Stimulated activated CD4-positive, alpha-beta T cell treated with anti-CD3 and anti-CD28 coated beads, TNF-alpha, amount 100 ng/mL, for 24 hours (primary cell): Measurements from ENCODE around the gene FER.
"Not testable (repeated sequence)": the region's sequence is repeated elsewhere in the genome, so short reads cannot be mapped to it uniquely, and the experiment has no call there.

Experiments
- DNase-seq, 3 experiments: peaks; one replicate each; pipeline ENCODE4 v3.0.0-alpha.2; 2020; ENCODE audit warnings: low read depth in 3 of 3

FER gene

DNA sequence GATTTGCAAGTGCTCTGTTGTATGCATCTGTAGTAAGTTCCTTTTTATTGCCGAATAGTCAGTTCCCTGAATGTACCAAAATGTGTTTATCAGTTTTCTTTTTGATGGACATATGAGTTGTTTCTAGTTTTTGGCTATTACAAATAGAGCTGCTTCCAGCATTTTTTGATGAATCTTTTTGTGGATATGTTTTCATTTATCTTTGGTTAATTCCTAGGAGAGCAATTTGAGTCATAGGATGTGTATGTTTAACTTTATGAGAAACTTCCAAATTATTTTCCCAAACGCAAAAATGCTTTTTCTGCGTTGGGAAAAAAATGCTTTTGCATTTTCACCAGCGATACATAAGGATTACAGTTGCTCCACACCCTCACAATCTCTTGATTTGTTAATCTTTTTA lies 287.7 kb downstream of the FER start:
- no peak for DNase-seq

DNA sequence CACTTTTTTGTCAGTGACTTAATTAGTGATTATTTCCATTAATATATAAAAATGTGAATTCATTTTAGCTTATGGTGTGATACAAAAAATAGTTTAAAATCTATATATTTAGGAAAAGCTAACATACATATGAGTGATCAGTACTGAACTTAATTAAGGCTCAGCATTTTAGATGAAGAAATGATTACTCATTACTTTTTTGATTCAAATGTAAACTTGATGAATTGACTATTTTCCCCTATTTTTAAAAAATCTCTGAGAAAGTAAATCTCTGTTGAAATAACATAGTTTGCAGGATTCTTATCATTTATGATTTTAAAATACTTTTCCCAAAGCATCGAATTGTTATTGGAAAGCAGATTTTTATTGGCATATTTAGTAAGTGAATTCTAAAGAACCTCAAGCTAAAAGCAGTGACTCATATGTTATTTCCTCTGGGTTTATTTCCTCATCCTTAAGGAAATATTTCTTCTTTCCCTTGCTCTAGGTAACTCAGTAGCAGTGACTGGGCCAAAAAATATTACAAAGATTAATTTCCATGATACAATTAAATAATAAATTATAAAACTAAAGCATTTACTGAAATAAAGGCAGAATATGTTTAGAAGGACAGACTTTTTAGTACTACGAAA lies 290.6 kb downstream of the FER start:
- DNase-seq: no peak

DNA sequence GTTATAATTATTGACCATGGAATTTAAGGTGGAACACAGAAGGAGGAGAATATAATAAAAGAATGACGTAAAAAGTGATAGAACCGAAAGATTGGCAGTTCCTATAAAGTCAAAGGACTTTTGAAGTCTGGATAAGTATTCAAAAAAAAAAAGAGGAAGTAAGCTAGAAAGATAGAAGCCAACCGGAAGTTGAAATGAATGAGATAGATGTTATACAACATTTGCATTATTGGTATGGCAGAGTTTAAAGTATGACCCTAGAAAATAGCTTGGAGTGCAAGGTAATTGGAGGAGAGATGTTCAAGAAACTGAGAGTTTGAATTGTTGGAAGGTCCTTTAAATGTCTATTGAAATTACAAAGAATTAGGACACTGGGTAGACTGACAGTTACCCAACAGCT lies 293.6 kb downstream of the FER start:
- no peak for DNase-seq

DNA sequence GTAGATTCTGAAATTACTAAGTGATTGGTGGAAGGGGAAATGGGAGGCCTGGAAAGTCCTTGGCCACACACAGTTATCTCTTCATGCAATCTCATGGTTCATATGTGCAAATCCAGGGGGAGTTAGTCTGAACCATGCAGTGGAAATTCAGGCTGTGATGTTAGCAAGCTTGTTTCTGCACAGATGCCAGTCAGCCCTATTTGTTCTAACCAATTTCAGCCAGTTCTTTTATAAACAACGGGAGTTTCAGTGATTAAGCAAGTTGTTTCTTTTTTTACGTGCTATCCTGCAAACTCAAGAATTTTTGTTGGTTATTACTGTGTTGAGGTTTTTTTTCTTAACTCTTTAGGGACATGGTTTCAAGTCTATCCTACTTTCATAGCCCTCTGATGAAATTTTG lies 298.0 kb downstream of the FER start:
- DNase-seq: no peak

DNA sequence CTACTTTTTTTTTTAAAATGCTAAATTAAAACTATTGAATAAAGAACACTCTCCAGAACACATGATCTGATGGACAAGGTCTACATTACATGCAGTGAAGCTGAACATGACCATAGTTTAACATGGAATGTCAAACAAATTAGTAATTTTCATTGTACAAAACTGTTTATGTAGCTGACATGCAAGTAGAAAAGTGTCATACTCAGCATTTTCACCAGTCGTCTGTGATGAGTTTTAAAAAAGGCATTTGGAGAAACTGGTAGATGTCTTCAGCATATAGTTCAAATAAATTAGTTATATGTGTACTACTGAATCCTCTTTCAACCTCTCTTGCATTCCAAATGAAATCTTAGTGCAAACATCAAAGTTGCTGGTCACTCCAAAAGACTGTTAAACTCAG lies 301.9 kb downstream of the FER start:
- no peak for DNase-seq

DNA sequence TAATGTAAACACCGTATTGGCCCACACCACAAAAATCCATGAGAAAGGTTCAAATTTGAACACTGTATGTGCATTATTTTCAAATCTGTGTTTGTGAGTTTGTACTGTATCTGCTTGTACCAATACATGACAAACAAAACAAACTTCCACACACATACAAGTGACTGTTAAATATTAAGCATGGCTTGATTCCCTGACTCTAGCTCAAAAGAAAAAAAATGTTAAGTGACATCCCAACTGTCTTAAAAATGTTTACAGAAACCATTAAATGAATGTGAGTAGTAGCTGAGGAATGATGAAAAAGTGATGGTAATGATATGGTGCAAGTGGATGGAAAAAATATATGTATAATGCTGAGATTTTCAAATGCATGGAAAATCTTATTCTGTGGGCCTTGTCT lies 302.6 kb downstream of the FER start:
- DNase-seq: not testable (repeated sequence)

DNA sequence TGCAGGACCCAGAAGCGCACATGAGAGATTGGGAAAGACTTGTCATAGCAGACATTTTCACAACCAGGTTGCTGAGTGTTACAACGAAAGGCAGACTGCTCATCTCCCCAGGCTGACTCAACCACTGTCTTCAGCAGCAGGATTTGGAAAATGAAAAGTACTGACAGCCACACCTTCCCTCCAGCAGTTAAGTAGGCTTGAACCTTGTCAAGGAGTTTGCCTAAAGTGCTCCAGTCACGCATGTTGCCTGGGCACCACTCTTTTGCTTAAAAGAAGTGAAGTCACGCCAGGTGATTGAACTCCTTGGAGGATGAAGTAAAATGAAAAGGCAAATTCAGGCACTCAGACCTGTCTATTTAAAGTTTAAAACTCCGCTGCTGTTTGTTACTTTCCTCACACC lies 304.5 kb downstream of the FER start:
- not testable (repeated sequence) for DNase-seq

DNA sequence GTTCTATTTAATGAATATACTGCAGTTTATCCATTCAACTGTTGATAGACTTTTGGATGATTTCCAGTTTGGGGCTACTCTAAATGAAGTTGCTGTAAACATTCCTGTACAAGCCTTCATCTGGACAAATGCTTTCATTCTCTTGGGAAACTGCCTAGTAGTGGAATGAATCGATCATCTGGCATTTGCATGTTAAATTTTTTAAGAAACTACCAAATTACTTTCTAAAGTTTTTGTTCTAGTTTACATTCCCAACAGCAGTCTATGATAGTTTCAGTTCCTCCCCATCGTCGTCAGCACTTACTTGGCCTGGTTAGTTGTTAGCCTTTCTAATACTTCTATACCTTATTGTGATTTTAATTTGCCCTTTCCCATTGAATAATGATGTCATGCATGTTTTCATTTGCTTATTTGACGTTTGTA lies 306.3 kb downstream of the FER start:
- no peak for DNase-seq

DNA sequence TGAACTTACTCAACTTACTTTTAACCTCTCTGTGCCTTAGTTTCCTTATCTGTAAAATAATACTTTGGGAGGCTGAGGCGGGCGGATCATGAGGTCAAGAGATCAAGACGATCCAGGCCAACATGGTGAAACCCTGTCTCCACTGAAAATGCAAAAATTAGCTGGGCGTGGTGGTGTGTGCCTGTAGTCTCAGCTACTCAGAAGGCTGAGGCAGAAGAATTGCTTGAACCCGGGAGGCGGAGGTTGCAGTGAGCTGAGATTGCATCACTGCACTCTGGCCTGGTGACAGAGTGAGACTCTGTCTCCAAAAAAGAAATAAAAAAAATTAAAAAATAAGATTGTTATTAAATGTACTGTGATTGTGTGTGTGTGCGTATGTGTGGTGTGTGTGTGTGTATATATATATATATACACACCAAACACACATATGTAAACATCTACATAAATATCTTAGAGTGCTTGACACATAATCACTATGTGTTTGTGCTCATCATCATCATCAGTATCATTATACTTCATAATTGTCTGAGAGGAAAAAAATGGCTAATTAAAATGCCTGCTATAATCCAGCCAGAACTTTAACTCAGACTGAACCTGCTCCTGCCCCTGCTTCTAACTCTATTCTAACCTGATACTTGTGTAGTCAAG lies 312.8 kb downstream of the FER start:
- no peak for DNase-seq

DNA sequence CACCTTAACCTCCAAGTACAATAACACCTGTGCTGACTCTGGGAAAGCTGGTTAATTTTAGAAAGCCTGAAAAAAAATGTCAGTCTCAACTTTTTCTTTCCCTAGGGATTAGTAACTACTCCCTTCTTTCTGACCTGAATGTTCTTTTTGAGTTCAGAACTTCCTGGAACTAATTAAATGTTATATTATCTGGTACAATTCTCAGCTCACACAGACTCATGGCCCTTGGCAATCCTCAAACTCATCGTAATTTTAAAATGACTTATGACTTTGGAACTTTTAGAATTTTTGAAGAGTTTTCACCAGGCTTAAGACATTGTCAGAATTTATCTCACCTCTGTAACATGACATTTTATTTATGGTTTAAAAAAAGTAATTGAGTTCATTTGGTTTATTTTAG lies 315.0 kb downstream of the FER start:
- DNase-seq: no peak

DNA sequence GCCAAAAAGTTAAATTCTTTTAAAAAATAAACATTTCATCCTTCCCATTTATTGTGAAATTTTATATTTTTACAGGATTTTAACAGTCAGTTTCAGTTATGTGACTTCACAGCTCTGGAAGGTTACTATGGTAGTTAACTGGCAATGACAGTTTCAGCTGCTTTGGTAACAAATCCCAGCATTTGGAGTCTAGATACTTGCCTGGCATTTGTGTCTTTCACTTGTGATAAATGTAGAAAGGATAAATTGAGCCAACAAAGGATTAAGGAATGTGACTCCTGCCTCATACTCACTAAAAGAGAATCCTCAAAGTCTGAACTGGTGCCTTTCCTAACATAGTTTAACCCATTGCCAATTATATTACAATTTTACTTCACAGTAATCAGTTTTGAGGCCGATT lies 315.5 kb downstream of the FER start:
- DNase-seq: no peak

DNA sequence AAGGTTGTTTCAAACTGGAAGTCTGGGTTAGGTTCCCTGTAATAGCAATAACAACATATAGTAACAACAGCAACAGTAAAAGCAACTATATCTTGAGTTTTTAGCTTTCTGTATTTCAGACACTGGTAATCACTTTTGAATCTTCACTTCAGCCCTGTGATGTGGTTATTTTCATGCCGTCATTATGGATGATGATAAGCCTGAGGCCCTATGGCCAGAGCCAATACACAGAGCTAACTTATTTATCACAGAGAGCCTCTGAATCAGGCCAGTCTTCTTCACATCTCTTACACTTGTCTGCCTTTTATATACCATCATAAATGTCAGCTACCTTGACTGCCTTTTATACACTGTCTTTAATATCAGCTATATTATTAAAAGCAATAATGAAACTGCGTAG lies 329.0 kb downstream of the FER start:
- no peak for DNase-seq

DNA sequence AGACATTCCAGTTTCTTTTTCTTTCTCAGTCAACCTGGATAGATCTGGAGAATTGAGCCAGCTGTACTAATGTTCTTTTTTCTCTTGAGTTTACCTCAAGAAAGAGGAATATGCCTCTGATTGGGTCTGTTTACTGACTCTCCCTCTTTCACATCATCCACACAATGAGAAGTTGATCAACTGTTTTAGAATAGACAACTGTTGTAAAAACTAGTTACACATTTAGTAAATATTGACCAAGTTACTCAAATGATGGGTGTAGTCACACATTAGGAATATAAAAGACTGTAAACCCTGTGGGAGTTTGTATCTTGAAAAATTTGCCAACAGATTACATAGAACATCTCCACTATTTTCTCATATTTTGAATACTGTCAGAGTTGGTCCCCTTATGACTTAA lies 330.8 kb downstream of the FER start:
- DNase-seq: no peak

DNA sequence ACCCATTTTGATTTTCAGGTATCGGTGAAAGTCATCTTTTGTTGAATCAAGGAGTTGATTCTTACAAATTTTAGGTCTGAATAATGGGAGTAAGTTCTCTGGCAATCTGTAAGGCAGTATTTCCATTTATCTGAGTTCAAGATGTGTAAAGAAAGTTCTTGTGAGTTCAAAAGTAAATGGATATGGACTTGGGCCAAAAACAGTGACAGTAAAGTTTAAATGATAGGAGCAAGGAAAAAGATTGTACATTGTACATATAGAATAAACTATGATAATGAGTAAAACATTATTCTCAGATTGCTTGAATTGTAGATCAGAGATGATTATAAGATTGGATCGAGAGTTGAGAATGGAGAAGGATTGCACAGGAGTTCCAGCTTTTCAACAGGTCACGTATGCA lies 332.8 kb downstream of the FER start:
- DNase-seq: no peak

DNA sequence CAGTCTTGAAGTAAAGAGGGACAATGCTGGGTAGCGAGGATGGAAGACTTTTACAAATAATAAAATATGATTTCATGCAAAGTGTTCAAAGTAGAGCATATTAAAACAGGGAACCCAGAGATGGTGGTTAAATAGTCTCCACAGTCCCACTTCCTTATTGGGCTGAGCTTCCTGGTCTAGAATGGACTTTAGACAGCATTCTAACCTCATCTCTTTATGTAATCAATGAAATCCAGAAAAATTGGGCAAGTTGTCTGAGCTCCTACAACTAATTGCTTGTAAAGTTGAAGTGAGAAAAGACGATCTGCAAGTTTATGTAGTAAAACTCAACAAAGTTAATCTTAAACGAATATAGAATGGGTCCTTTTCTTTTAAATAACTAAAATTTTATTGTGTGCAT lies 333.2 kb downstream of the FER start:
- DNase-seq: no peak

DNA sequence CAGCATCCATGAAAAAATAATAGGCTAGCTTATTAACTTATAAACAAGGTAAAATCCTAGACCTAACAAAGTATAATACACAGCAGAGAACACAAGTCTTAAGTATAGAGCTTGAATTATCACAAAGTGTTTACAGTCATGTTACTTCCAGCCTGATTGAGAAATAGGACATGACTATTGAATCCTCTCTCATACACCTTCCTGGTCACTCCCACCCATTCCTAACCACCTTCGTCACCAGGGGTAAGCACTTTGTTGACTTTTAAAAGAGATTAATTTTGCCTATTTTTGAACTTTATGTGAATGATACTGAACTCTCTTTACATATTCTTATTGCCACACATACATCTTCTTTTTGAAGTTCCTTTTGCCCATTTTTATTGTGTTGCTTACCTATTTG lies 336.2 kb downstream of the FER start:
- DNase-seq: no peak

DNA sequence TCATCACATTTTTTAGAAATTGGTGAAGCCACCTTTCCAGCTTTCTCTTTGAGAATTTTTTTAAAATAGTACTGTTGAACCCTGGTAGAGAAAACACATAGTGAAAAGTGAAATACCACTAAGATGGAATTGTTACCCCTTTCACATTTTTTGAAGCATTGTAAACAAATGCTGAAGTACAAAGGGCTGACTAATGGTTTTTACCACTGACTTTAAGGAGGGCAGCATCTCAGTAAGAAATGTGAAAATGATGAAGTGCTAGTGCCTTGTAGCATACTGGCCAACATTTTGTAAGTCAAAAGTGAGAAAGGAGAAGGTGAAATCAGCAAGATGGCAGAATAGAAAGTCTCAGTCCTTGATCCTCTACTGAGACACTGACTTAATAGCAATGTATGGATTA lies 341.5 kb downstream of the FER start:
- DNase-seq: no peak

DNA sequence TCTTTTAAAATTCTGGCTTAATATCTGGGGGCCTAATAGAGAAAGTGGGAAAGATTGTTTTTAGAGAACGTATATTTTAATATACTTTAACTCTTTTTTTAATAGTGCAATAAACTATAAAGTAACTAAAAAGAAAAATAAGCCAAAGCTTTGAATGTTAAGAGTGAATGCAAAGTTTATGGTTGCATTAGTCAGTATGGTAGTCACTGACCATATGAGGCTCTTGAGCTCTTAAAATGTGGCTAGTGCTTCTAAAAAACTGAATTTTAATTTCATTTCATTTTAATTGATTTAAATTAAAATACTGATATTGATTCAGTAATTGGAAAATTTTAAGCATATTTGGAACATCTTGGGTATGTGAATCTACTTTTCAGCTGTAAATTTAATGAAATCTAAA lies 351.4 kb downstream of the FER start:
- DNase-seq: no peak

DNA sequence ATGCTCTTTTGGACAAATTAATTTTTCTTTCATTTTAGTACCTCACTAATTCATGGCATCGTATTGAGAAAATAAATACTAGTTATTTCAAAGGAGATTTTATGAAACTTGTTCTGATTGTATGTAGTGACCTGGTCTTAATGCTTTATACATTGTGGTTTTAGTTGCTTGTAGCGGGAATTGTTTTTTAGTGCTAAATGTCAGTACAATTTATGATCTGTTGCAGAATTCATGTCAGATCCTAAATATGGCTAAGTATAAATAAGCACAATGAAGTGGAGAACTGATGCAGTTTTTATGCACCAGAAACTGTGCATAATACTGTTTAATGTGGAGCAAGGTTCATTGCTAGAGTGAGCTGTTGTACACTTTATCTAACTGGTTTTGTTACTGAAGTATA lies 353.3 kb downstream of the FER start:
- DNase-seq: no peak

DNA sequence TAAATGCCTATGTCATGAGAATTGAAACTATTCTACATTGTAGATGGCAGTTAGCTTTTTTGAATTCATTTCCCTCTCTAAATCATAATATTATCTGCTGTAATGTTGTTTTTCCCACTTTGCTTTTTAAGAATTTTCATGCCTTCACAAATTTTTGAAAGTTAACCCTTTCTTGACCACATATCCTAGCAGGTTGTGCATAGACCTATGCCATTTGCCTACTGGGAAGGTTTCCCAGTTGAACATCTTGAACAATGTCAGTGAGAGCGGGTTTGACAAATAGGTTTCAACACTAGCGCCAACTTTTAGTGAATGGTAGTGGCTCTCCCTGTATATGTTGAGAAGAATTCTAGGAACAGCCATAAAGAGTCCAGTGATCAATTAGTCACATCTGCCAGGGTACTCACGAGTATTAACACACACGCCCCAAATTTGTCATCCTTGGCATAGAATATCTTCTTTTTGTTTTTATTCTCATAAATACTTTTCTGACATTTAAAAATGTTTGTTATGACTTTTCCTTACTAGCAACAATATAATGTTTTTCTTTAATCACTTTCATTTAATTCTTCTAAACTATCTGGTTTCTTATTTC lies 354.5 kb downstream of the FER start:
- no peak for DNase-seq

DNA sequence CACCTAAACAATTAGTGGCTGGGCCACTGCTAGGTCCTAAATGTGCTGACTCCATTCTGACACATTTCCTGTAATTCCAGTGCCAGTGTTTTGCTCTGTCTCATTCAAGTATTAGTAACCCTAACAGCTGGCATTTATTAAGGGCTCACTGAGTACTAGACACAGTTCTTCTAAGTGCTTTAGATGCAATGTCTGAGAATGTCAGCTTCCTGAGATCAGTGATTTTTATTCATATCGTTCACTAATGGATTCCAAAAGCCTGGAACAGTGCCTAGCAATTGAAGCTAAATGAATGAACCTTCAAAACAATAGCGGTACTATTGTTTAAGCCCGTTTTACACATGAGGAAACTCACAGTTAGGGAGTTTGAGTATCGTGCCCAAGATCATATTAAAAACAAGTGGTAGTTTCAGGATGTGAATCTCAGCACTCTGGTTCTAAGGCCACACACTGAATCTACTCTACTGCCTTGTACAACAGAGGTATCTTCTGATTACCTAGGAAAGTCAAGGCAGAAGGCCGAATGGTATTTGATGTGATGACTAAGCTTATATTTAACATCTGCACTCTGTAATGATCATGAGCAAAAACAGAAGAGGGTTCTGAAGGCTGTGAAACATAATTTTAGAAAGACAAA lies 358.1 kb downstream of the FER start:
- no peak for DNase-seq

DNA sequence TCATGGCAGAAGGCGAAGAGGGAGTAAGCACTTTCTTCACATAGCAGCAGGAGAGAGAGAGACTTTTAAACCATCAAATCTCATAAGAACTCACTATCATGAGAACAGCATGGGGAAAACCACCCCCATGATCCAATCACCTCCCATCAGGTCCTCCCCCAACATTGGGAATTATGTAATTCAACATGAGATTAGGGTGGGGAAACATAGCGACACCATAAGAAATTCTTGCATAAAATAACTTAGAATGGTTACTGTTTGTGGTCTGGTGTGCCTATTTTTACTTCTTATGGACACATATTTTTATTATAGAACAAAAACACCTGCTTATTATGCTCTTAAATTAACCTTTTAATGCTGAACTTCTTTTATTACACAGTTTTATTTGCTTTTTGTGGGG lies 364.0 kb downstream of the FER start:
- no peak for DNase-seq

DNA sequence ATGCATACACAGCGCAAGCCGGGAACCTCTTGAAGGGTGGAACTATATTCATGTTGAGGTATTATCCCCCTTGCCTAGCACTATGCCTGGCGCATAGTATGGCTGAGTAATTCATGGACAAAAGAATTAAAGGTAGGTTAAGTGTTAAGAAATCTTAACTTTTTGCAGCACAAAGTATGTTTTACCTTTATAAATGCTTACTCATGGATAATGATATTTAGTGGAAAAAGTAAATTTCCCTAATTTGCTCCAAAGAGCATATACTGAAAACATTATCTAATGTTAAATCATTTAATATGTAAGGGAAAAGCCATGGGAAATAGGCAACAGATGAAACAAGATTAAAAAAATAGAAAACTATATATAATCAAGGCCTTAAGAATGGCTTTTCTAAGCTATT lies 365.9 kb downstream of the FER start:
- no peak for DNase-seq
